Endothelial cell of umbilical vein (primary cell): ENCODE results near the gene NBPF26. TPM values are rescaled to one million over a fixed set of nuclear protein-coding genes. Genes with fewer than 3 reads are reported as not detected.
A peak's percentile ranks its signal among the peaks of the same experiment; 100 is the strongest.
"Not testable (repeated sequence)": the region's sequence is repeated elsewhere in the genome, so short reads cannot be mapped to it uniquely, and the experiment has no call there.

ENCODE experiments used
- Bru-seq: library from RNA; stranded (reverse); fragments of 400-500 nt; gene quantifications from one replicate; lab custom pipeline; 2021; lab: Mats Ljungman, UMichigan
- BruChase-seq, 2 experiments: library from RNA; stranded (reverse); fragments of 400-500 nt; gene quantifications; one replicate each; lab custom pipeline; 2021; lab: Mats Ljungman, UMichigan
- BruUV-seq: library from RNA; stranded (reverse); fragments of 400-500 nt; replicated peaks from 2 replicates; lab custom pipeline; 2021; lab: Mats Ljungman, UMichigan
- CTCF ChIA-PET: fragments of 300-600, 350-600 bp; sonication (Branson Sonifier 250); formaldehyde crosslinking; loops from one replicate; lab custom pipeline; 2021; ENCODE audit warnings: antibody characterized with exemption, inconsistent platforms; lab: Charles Lee
- POLR2A ChIA-PET: fragments of 300-600, 350-600 bp; sonication (Branson Sonifier 250); formaldehyde crosslinking; loops from one replicate; lab custom pipeline; 2021; ENCODE audit warnings: antibody characterized with exemption, inconsistent platforms; lab: Charles Lee
- DNase-seq: peaks from one replicate; pipeline ENCODE4 v3.0.0-alpha.2; 2011; ENCODE audit warnings: low read depth, low spot score
- FAIRE-seq: peaks from 2 replicates; lab custom pipeline; 2011; peaks lifted over from hg19 to GRCh38; lab: Jason Lieb, UNC
- H2AFZ ChIP-seq: 2 replicates; pipeline ENCODE4 v1.6.0; 2012; ENCODE audit warnings: low read depth, low read length, control low read depth, inconsistent platforms
- H3K27ac ChIP-seq: 2 replicates; pipeline ENCODE4 v1.5.1; 2011; ENCODE audit warnings: low read depth, mild to moderate bottlenecking, control low read depth, low read length, moderate library complexity; ENCODE audit not compliant: insufficient read depth
- H3K27me3 ChIP-seq, 2 experiments: 2 replicates each; pipeline versions ENCODE4 v1.6.0 to v1.6.1; 2011; ENCODE audit warnings: low read length in 2 of 2, mixed read lengths in 1 of 2; ENCODE audit not compliant: control insufficient read depth in 2 of 2, insufficient read depth in 2 of 2
- H3K36me3 ChIP-seq, 2 experiments: 2 replicates in 1 of 2; 3 replicates in 1 of 2; pipeline ENCODE4 v1.5.1; 2011; ENCODE audit warnings: low read length in 2 of 2, mild to moderate bottlenecking in 1 of 2, moderate library complexity in 1 of 2; ENCODE audit not compliant: control insufficient read depth in 2 of 2, insufficient read depth in 2 of 2; ENCODE audit errors: extremely low read depth in 1 of 2
- H3K4me1 ChIP-seq: 3 replicates; pipeline ENCODE4 v1.5.1; 2011; ENCODE audit warnings: mild to moderate bottlenecking, low read length; ENCODE audit not compliant: control insufficient read depth, insufficient read depth; ENCODE audit errors: extremely low read depth
- H3K4me2 ChIP-seq: 2 replicates; pipeline ENCODE4 v1.6.1; 2011; ENCODE audit warnings: low read length, control low read depth, mixed read lengths; ENCODE audit not compliant: insufficient read depth
- H3K4me3 ChIP-seq, 3 experiments: fragments of 200-600 bp in 1 of 3; sonication (generic), shearing (Covaris generic) in 1 of 3; replicated peaks in 1 of 3; 2 replicates each; pipeline ENCODE4 v1.5.1; 2011 to 2016; ENCODE audit warnings: control low read depth in 3 of 3, low read length in 3 of 3, mild to moderate bottlenecking in 2 of 3, inconsistent platforms in 1 of 3, low read depth in 1 of 3, moderate library complexity in 1 of 3; ENCODE audit not compliant: insufficient read depth in 1 of 3
- H3K79me2 ChIP-seq: 2 replicates; pipeline ENCODE4 v1.6.0; 2012; ENCODE audit warnings: low read length, inconsistent platforms; ENCODE audit not compliant: control insufficient read depth, insufficient read depth
- H3K9ac ChIP-seq: replicated peaks from 2 replicates; pipeline ENCODE3; 2011; ENCODE audit warnings: low read length, control low read depth; ENCODE audit not compliant: insufficient read depth; ENCODE audit errors: extremely low read depth
- H3K9me1 ChIP-seq: replicated peaks from 3 replicates; pipeline ENCODE4 v1.6.0; 2011; ENCODE audit warnings: mild to moderate bottlenecking, low read length; ENCODE audit not compliant: control insufficient read depth, insufficient read depth; ENCODE audit errors: extremely low read depth
- H3K9me3 ChIP-seq: replicated peaks from 2 replicates; pipeline ENCODE4 v1.5.1; 2012; ENCODE audit warnings: low read length, inconsistent platforms; ENCODE audit not compliant: control insufficient read depth, insufficient read depth
- H4K20me1 ChIP-seq: replicated peaks from 2 replicates; pipeline ENCODE3; 2011; ENCODE audit warnings: mild to moderate bottlenecking, low read length; ENCODE audit not compliant: control insufficient read depth, insufficient read depth; ENCODE audit errors: extremely low read depth
- dilution Hi-C: fragments of 300-500 bp; cut with MboI; formaldehyde crosslinking; loops from one replicate; pipeline ENCODE4 v1.15.0; 2019; ENCODE audit warnings: low sequenced_read_pairs; ENCODE audit not compliant: extremely low pct_ligation_motif_present
- intact Hi-C: fragments of 100-400 bp; cut with micrococcal nuclease; formaldehyde crosslinking; loops from one replicate; pipeline ENCODE4 v1.10.0; 2022
- long read RNA-seq: library from polyadenylated mRNA; stranded (forward); transcript quantifications from one replicate; pipeline ENCODE4 v2.0.0, GENCODE V29; 2021
- polyA minus RNA-seq, 3 experiments: library from RNA; depleted of rRNA, polyadenylated mRNA; stranded (reverse); fragments of >200 nt; gene quantifications; 1 replicate in 1 of 3; 2 replicates in 2 of 3; pipeline ENCODE4 v1.2.3, GENCODE V29; 2011
- polyA plus RNA-seq, 4 experiments: library from polyadenylated mRNA; depleted of rRNA in 3 of 4; stranded (reverse) in 3 of 4; unstranded in 1 of 4; fragments of >200 nt; gene quantifications; 2 replicates each; pipeline versions ENCODE4 v1.2.1 to v1.2.3, GENCODE V29; 2011 to 2012; ENCODE audit warnings: missing spikeins in 1 of 4
- total RNA-seq: library from RNA; stranded (reverse); gene quantifications from 2 replicates; pipeline ENCODE4 v1.2.3, GENCODE V29; 2021

Gene NBPF26
- total RNA-seq: 9.0 and 9.2 TPM in 2 replicates
- 4.3 and 4.9 TPM in 2 replicates for polyA plus RNA-seq
- 4.0 and 5.2 TPM in 2 replicates for polyA plus RNA-seq (2011; cell fraction: cytosol; rRNA removed)
- 41.5 and 53.7 TPM in 2 replicates for polyA plus RNA-seq (2011; cell fraction: nucleus; rRNA removed)
- 4.6 and 5.0 TPM in 2 replicates for polyA plus RNA-seq (2012)
- 21.1 and 26.6 TPM in 2 replicates for polyA minus RNA-seq
- polyA minus RNA-seq (2011; cell fraction: cytosol; rRNA and poly(A)+ RNA removed): 4.4 TPM
- 21.2 and 29.9 TPM in 2 replicates for polyA minus RNA-seq (2011; cell fraction: nucleus; rRNA and poly(A)+ RNA removed)
- percentile 44 among the genes with signal in this experiment for Bru-seq, nascent RNA
- percentile 43 among the genes with signal in this experiment for BruChase-seq, experiment 1, labeled RNA remaining after a 6-hour chase
- percentile 49 among the genes with signal in this experiment for BruChase-seq, experiment 2, labeled RNA remaining after a 2-hour chase
- long read RNA-seq, partial matches to known transcripts: 5 of 6 reads
- long read RNA-seq, other reads (novel, unspliced or antisense): 1 of 6 reads

DNA sequence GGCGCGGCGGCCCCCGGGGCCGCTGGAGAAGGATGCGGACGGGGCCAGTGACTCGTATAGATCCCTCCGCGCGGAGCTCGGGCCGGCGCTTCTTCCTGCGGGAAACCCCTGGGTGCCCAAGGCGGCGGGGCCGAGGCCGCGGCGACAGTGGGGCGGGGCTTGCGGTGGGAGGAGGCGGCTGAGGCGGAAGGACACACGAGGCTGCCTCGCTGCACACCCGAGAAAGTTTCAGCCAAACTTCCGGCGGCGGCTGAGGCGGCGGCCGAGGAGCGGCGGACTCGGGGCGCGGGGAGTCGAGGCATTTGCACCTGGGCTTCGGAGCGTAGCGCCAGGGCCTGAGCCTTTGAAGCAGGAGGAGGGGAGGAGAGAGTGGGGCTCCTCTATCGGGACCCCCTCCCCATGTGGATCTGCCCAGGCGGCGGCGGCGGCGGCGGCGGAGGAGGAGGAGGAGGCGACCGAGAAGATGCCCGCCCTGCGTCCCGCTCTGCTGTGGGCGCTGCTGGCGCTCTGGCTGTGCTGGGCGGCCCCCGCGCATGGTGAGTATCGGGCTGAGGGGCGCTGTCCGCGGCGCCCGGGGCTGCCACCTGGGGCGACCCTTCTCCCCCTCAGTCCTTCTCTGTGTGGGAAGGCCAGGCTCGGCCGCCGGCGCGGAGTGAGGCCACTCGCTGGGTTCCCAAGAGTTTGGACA, at the start of gene NBPF26:
Gene NBPF26, plus strand, starts transcription at position 231 of the 688 bp plus-strand sequence.
- H3K27ac ChIP-seq, BruUV-seq, H3K4me2 ChIP-seq, H3K27me3 ChIP-seq, H4K20me1 ChIP-seq, H3K9me3 ChIP-seq, dilution Hi-C loops, H3K4me1 ChIP-seq, H2AFZ ChIP-seq, FAIRE-seq, H3K36me3 ChIP-seq, H3K9me1 ChIP-seq, CTCF ChIA-PET, H3K79me2 ChIP-seq, H3K9ac ChIP-seq, intact Hi-C loops, POLR2A ChIA-PET: not testable (repeated sequence)
- peak; percentile 10 for DNase-seq
- H3K4me3 ChIP-seq: peak within 1 kb of the TSS in 1 of 3 experiments; percentile 49

DNA sequence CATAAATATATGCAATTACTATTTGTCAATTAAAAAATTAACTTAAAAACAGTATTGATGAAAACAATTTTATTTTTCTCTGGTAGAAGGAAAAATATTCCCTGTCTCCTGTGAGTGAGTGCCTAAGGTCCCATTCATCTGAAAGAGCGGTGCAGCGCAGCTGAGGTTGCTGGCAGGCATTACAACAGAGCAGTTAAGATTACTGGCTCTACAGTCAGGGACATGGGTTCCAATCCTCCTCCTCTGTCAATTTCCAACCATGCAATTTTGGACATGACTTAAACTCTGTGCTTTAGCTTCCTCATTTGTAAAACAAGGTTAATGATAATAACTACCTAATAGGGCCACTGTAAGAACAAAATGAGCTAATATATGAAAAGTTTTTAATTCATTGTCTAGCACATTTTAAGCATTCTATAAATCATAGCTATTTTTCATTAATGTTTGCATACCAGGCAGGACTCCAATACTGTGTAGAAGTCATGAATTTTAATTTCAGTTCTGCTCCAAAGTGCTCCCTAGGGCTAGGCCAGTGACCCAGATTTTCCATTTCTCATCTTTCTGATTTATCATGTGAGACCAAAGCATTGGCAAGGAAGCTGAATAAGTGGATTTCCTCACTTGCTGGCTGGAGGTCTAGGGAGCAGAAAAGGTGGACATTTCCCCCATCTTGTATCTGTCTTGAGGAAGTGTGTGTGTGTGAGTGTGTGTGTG, 43.5 kb upstream of the NBPF26 start:
- H4K20me1 ChIP-seq, DNase-seq, dilution Hi-C loops, POLR2A ChIA-PET, H3K4me3 ChIP-seq, H2AFZ ChIP-seq, H3K36me3 ChIP-seq, FAIRE-seq, H3K4me1 ChIP-seq, H3K9ac ChIP-seq, H3K27ac ChIP-seq, BruUV-seq, H3K9me3 ChIP-seq, H3K9me1 ChIP-seq, intact Hi-C loops, H3K79me2 ChIP-seq, H3K27me3 ChIP-seq, H3K4me2 ChIP-seq, CTCF ChIA-PET: not testable (repeated sequence)

DNA sequence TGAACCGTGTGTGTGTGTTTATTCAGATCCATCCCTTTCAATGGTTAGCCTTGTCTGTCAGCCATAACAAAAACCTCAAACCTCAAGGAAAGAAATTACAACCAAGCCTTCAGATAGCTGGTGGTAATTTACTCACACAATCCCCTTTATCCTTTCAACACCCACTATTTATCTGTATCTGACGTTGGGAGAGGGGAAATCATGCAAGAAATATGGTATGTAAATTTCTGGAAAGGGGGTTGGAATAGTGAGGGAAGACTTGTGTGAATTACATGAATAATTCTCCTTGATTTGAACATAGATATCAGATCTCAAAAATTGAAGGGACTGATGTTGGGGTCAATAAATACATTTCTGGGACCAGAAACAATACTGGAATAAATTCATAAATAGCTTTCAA, 42.8 kb upstream of the NBPF26 start:
- dilution Hi-C loops, H4K20me1 ChIP-seq, H3K27me3 ChIP-seq, H2AFZ ChIP-seq, H3K4me3 ChIP-seq, intact Hi-C loops, H3K4me2 ChIP-seq, H3K79me2 ChIP-seq, FAIRE-seq, H3K27ac ChIP-seq, H3K9me3 ChIP-seq, H3K4me1 ChIP-seq, H3K36me3 ChIP-seq, DNase-seq, H3K9me1 ChIP-seq, BruUV-seq, POLR2A ChIA-PET, CTCF ChIA-PET, H3K9ac ChIP-seq: not testable (repeated sequence)
